K562 (cell line): ENCODE data around the gene ZBTB20. TPM values are rescaled to one million over a fixed set of nuclear protein-coding genes. Genes with fewer than 3 reads are reported as not detected.

Source experiments
- ATAC-seq: fragments of 200-7000 bp; cut with Tn5 transposase; 3 replicates; pipeline ENCODE4 v1.9.1; 2020; ENCODE audit warnings: moderate library complexity
- BruUV-seq: library from RNA; stranded (reverse); fragments of 400-500 nt; replicated peaks from 2 replicates; lab custom pipeline; 2021; lab: Mats Ljungman, UMichigan
- CTCF ChIA-PET: fragments of 300-600 bp; formaldehyde crosslinking; extraction: SDS; loops from one replicate; lab custom pipeline; 2021; ENCODE audit warnings: low intra/inter-chr PET ratio; lab: Yijun Ruan, JAX
- POLR2A ChIA-PET: fragments of 300-600, 350-650 bp; sonication (Branson Sonifier 250); formaldehyde crosslinking; extraction: SDS; loops from one replicate; lab custom pipeline; 2021; ENCODE audit warnings: antibody characterized with exemption, inconsistent platforms; lab: Yijun Ruan, JAX
- DNase-seq, 4 experiments: peaks; one replicate each; pipeline versions ENCODE4 v3.0.0 to v3.0.0-alpha.2; 2011 to 2018; ENCODE audit warnings: low spot score in 3 of 4, mixed read lengths in 3 of 4; ENCODE audit errors: extremely low read depth in 1 of 4
- FAIRE-seq: peaks from 2 replicates; lab custom pipeline; 2011; peaks lifted over from hg19 to GRCh38; lab: Jason Lieb, UNC
- H2AFZ ChIP-seq: 2 replicates; pipeline ENCODE4 v1.6.0; 2011; ENCODE audit warnings: low read depth, low read length, control low read depth, inconsistent platforms
- H3K27ac ChIP-seq: fragments of 200-600 bp; 3 replicates; pipeline ENCODE4 v1.8.0; 2011; ENCODE audit warnings: low read depth, mild to moderate bottlenecking, control low read depth, inconsistent platforms, low read length, moderate library complexity, mixed read lengths; ENCODE audit errors: extremely low read depth
- H3K27me3 ChIP-seq, 2 experiments: fragments of 300-600 bp in 1 of 2; 2 replicates in 1 of 2; 3 replicates in 1 of 2; pipeline versions ENCODE4 v1.6.0 to v1.8.0; 2011; ENCODE audit warnings: inconsistent platforms in 2 of 2, low read length in 2 of 2, mild to moderate bottlenecking in 1 of 2, mixed read lengths in 1 of 2, moderate library complexity in 1 of 2; ENCODE audit not compliant: control insufficient read depth in 2 of 2, insufficient read depth in 2 of 2
- H3K36me3 ChIP-seq: fragments of 300-600 bp; 3 replicates; pipeline ENCODE4 v1.8.0; 2011; ENCODE audit warnings: mild to moderate bottlenecking, low read length, inconsistent platforms; ENCODE audit not compliant: control insufficient read depth, insufficient read depth
- H3K4me1 ChIP-seq, 2 experiments: fragments of 200-600 bp in 1 of 2; replicated peaks in 1 of 2; 2 replicates in 1 of 2; 3 replicates in 1 of 2; pipeline versions ENCODE4 v1.5.1 to v1.8.0; 2011; ENCODE audit warnings: inconsistent platforms in 2 of 2, low read length in 2 of 2, mild to moderate bottlenecking in 1 of 2, mixed read lengths in 1 of 2, moderate library complexity in 1 of 2; ENCODE audit not compliant: control insufficient read depth in 2 of 2, insufficient read depth in 2 of 2
- H3K4me2 ChIP-seq: 2 replicates; pipeline ENCODE4 v1.6.1; 2011; ENCODE audit warnings: low read length, control low read depth, inconsistent platforms, mixed read lengths; ENCODE audit not compliant: insufficient read depth
- H3K4me3 ChIP-seq: fragments of 200-600 bp; sonication (generic), shearing (Covaris generic); 2 replicates; pipeline ENCODE4 v1.5.1; 2016; ENCODE audit warnings: control low read depth, inconsistent platforms
- H3K79me2 ChIP-seq: fragments of 200-600 bp; 3 replicates; pipeline ENCODE4 v1.8.0; 2011; ENCODE audit warnings: low read length, inconsistent platforms; ENCODE audit not compliant: control insufficient read depth, insufficient read depth
- H3K9ac ChIP-seq, 2 experiments: 2 replicates each; pipeline versions ENCODE4 v1.6.0 to v1.6.1; 2011; ENCODE audit warnings: low read depth in 2 of 2, low read length in 2 of 2, control low read depth in 1 of 2, inconsistent platforms in 1 of 2, mild to moderate bottlenecking in 1 of 2, mixed read lengths in 1 of 2; ENCODE audit not compliant: insufficient read depth in 1 of 2
- H3K9me1 ChIP-seq: one replicate; pipeline ENCODE4 v1.6.0; 2011; ENCODE audit warnings: inconsistent platforms, mild to moderate bottlenecking, low read length, moderate library complexity; ENCODE audit not compliant: control insufficient read depth, insufficient read depth
- H3K9me3 ChIP-seq: replicated peaks from 2 replicates; pipeline ENCODE4 v1.5.1; 2011; ENCODE audit warnings: low read depth, low read length, inconsistent platforms; ENCODE audit not compliant: control insufficient read depth, insufficient read depth
- H4K20me1 ChIP-seq: replicated peaks from 2 replicates; pipeline ENCODE4 v1.6.1; 2011; ENCODE audit warnings: low read length, inconsistent platforms, mixed read lengths; ENCODE audit not compliant: control insufficient read depth, insufficient read depth
- FOXA1 ChIP-seq: fragments of 450-650 bp; IDR thresholded peaks from 2 replicates; pipeline ENCODE4 v1.6.1; 2016; ENCODE audit warnings: mild to moderate bottlenecking, borderline replicate concordance
- MAFF ChIP-seq: IDR thresholded peaks from 2 replicates; pipeline ENCODE4 v1.6.1; 2012; ENCODE audit warnings: low read length, improper control_type of control experiment
- MEF2D ChIP-seq: conservative IDR thresholded peaks from 2 replicates; pipeline ENCODE4 v1.6.1; 2016; ENCODE audit warnings: low read depth, missing genetic modification characterization, missing compliant biosample characterization
- PHF8 ChIP-seq: fragments of 200-600 bp; sonication (generic); IDR thresholded peaks from 2 replicates; pipeline ENCODE4 v1.6.1; 2012; ENCODE audit warnings: mixed run types, mild to moderate bottlenecking, inconsistent platforms, low read length, moderate library complexity, borderline replicate concordance
- SNRNP70 ChIP-seq: fragments of 200-400 bp; formaldehyde crosslinking; optimal IDR thresholded peaks from 2 replicates; pipeline ENCODE3; 2017; ENCODE audit warnings: low read depth, low read length
- SOX6 ChIP-seq: fragments of 450-650 bp; IDR thresholded peaks from 2 replicates; pipeline ENCODE4 v1.6.1; 2014; ENCODE audit warnings: mild to moderate bottlenecking
- SRSF1 ChIP-seq: fragments of 200-400 bp; formaldehyde crosslinking; IDR thresholded peaks from 2 replicates; pipeline ENCODE4 v1.6.1; 2017; ENCODE audit warnings: mild to moderate bottlenecking, low read depth, low read length, moderate library complexity
- WGBS: fragments of 100-300 bp; shearing (Covaris generic); methylation state at CpG from one replicate; pipeline ENCODE4 v1.1.6; 2016; ENCODE audit warnings: low coverage, mixed read lengths; ENCODE audit not compliant: insufficient coverage; ENCODE audit errors: missing lambda C conversion rate; 5-methylcytosine and 5-hydroxymethylcytosine counted together
- in situ Hi-C: fragments of 300-500 bp; cut with MboI; formaldehyde crosslinking; loops from 4 replicates; pipeline ENCODE4 v1.15.0; 2018; ENCODE audit warnings: inconsistent platforms, mixed read lengths
- intact Hi-C: fragments of 100-400 bp; cut with micrococcal nuclease; formaldehyde crosslinking; loops from 2 replicates; pipeline ENCODE4 v1.14.2; 2022
- polyA plus RNA-seq, 8 experiments: library from polyadenylated mRNA; depleted of rRNA in 4 of 8; stranded (reverse) in 5 of 8; unstranded in 3 of 8; fragments of >200 nt; fragmentation: Nextera tagmentation in 2 of 8; fragmentation: Illumina TruSeq in 1 of 8; extraction: Ambion mirVana in 2 of 8; extraction: Trizol in 1 of 8; gene quantifications; 2 replicates each; pipeline versions ENCODE4 v1.2.1 to v1.2.3, GENCODE V29; 2011 to 2014; ENCODE audit warnings: inconsistent platforms in 1 of 8, missing spikeins in 1 of 8
- total RNA-seq, 7 experiments: library from RNA; depleted of rRNA in 6 of 7; stranded (reverse); fragments of >200 nt in 6 of 7; fragmentation: Illumina TruSeq in 2 of 7; extraction: Trizol in 2 of 7; gene quantifications; 2 replicates each; pipeline versions ENCODE4 v1.2.1 to v1.2.3, GENCODE V29; 2011 to 2021; ENCODE audit warnings: low replicate concordance in 1 of 7
- TF ChIP-seq, protein P1 (sequence below), 3 experiments: IDR thresholded peaks in 2 of 3; conservative IDR thresholded peaks in 1 of 3; 2 replicates each; pipeline ENCODE4 v1.5.1; 2011 to 2012; ENCODE audit warnings: low read length in 3 of 3, mild to moderate bottlenecking in 3 of 3, control low read depth in 2 of 3, improper control_type of control experiment in 1 of 3, inconsistent platforms in 1 of 3, low read depth in 1 of 3, mixed read lengths in 1 of 3, moderate library complexity in 1 of 3; ENCODE audit not compliant: insufficient read depth in 2 of 3
- TF ChIP-seq, protein P2 (sequence below): IDR thresholded peaks from 2 replicates; pipeline ENCODE4 v1.6.1; 2011; ENCODE audit not compliant: insufficient read length; ENCODE audit errors: extremely low read depth

The ZBTB20 gene
- total and polyA plus RNA-seq, 9 of the 15 experiments (the other 6 are each of a cell fraction or from before 2014, with no cell fraction given): 0.17 to 1.7 (median 0.45) TPM

DNA sequence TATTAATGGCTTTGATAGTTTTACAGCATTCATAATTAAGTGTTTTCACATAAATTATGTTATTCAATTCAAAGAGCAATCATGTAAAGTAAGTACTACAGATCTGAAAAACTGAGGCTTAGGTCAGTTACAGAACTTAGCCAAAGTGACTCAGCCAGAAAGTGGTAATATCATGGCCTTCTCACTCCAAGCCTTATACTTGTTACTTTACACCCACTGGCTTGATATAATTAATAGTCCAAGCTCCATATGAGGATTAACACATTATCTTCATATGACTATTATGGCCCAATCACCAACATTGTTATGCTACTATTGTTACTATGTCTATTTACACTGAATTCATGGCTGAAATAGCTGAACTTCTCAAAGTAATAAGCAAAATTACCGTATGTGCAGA is 802.6 kb downstream of the ZBTB20 start:
- ATAC-seq (no peak), DNase-seq (no peak), FAIRE-seq (no peak)
- no peaks in the 10 kb centered on the region for H3K9me3 ChIP-seq
- no peaks in the 10 kb centered on the region for H4K20me1 ChIP-seq
- intact Hi-C loops: no loop called here
- POLR2A ChIA-PET: no interaction called here
- no peak overlapping the region for H2AFZ ChIP-seq
- H3K4me1 ChIP-seq: no peaks in the 10 kb centered on the region
- no peak overlapping the region for H3K9ac ChIP-seq
- H3K27me3 ChIP-seq: no peaks in the 10 kb centered on the region
- in situ Hi-C loops: no loop called here
- H3K36me3 ChIP-seq: no peaks in the 10 kb centered on the region
- WGBS: 0% methylated on average over 1 of the region's 1 CpG
- BruUV-seq: no TSS peak
- no peaks in the 10 kb centered on the region for H3K79me2 ChIP-seq
- H3K9me1 ChIP-seq: no peaks in the 10 kb centered on the region
- TF ChIP-seq, protein P1, sequence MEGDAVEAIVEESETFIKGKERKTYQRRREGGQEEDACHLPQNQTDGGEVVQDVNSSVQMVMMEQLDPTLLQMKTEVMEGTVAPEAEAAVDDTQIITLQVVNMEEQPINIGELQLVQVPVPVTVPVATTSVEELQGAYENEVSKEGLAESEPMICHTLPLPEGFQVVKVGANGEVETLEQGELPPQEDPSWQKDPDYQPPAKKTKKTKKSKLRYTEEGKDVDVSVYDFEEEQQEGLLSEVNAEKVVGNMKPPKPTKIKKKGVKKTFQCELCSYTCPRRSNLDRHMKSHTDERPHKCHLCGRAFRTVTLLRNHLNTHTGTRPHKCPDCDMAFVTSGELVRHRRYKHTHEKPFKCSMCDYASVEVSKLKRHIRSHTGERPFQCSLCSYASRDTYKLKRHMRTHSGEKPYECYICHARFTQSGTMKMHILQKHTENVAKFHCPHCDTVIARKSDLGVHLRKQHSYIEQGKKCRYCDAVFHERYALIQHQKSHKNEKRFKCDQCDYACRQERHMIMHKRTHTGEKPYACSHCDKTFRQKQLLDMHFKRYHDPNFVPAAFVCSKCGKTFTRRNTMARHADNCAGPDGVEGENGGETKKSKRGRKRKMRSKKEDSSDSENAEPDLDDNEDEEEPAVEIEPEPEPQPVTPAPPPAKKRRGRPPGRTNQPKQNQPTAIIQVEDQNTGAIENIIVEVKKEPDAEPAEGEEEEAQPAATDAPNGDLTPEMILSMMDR (IDR thresholded peaks at IDR 0.05 in 2 of 3, conservative IDR thresholded peaks at IDR 0.05 in 1 of 3; ENCODE audit: insufficient read depth in 2 of 3, low read depth in 1 of 3, low read length in 3 of 3): no peak
- TF ChIP-seq SOX6 (no peak), FOXA1 (no peak), MEF2D (no peak), SRSF1 (no peak), SNRNP70 (no peak), PHF8 (no peak), MAFF (no peak)
- TF ChIP-seq, protein P2, sequence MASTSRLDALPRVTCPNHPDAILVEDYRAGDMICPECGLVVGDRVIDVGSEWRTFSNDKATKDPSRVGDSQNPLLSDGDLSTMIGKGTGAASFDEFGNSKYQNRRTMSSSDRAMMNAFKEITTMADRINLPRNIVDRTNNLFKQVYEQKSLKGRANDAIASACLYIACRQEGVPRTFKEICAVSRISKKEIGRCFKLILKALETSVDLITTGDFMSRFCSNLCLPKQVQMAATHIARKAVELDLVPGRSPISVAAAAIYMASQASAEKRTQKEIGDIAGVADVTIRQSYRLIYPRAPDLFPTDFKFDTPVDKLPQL: no peak
- CTCF ChIA-PET: no interaction called here
- no peak overlapping the region for H3K27ac ChIP-seq
- H3K4me2 ChIP-seq: no peak overlapping the region
- no peak overlapping the region for H3K4me3 ChIP-seq
